HepG2 (cell line): ENCODE measurements around the gene RPS8. TPM values are rescaled to one million over a fixed set of nuclear protein-coding genes. Genes with fewer than 3 reads are reported as not detected.
"Not testable (repeated sequence)": the region's sequence is repeated elsewhere in the genome, so short reads cannot be mapped to it uniquely, and the experiment has no call there.

Source experiments
- ATAC-seq: fragments of 200-7000 bp; cut with Tn5 transposase; 3 replicates; pipeline ENCODE4 v1.9.1; 2020; ENCODE audit warnings: mild to moderate bottlenecking, moderate library complexity
- BruUV-seq: library from RNA; stranded (reverse); fragments of 400-500 nt; replicated peaks from 2 replicates; lab custom pipeline; 2021; lab: Mats Ljungman, UMichigan
- CTCF ChIA-PET: fragments of 300-600 bp; formaldehyde crosslinking; extraction: SDS; loops from one replicate; lab custom pipeline; 2021; ENCODE audit warnings: low total read pairs, inconsistent platforms, low intra/inter-chr PET ratio; lab: Yijun Ruan, JAX
- POLR2A ChIA-PET: fragments of 350-600 bp; sonication (Branson Sonifier 250); formaldehyde crosslinking; loops from one replicate; lab custom pipeline; 2020; ENCODE audit warnings: antibody characterized with exemption, inconsistent platforms; lab: Yijun Ruan, JAX
- DNase-seq: peaks from one replicate; pipeline ENCODE4 v3.0.0-alpha.2; 2015; ENCODE audit warnings: low spot score
- FAIRE-seq: peaks from 3 replicates; lab custom pipeline; 2011; peaks lifted over from hg19 to GRCh38; lab: Jason Lieb, UNC
- H2AFZ ChIP-seq: one replicate; pipeline ENCODE4 v1.6.1; 2011; ENCODE audit warnings: low read length, inconsistent platforms
- H3K27ac ChIP-seq: fragments of 300-600 bp; 3 replicates; pipeline ENCODE4 v1.8.0; 2011; ENCODE audit warnings: mixed run types, mild to moderate bottlenecking, mixed read lengths, low read length, inconsistent platforms; ENCODE audit not compliant: insufficient read depth; ENCODE audit errors: extremely low read length
- H3K27me3 ChIP-seq, 2 experiments: fragments of 200-600 bp in 1 of 2; 2 replicates in 1 of 2; 3 replicates in 1 of 2; pipeline versions ENCODE4 v1.6.0 to v1.8.0; 2011; ENCODE audit warnings: low read length in 2 of 2, mild to moderate bottlenecking in 2 of 2, moderate library complexity in 2 of 2, inconsistent platforms in 1 of 2; ENCODE audit not compliant: insufficient read depth in 2 of 2, control insufficient read depth in 1 of 2
- H3K36me3 ChIP-seq, 2 experiments: fragments of 200-600 bp in 1 of 2; replicated peaks in 1 of 2; 2 replicates in 1 of 2; 3 replicates in 1 of 2; pipeline versions ENCODE4 v1.5.1 to v1.8.0; 2011; ENCODE audit warnings: low read length in 2 of 2, inconsistent platforms in 1 of 2; ENCODE audit not compliant: insufficient read depth in 2 of 2, control insufficient read depth in 1 of 2
- H3K4me1 ChIP-seq: 2 replicates; pipeline ENCODE4 v1.5.1; 2012; ENCODE audit warnings: low read length, inconsistent platforms; ENCODE audit not compliant: insufficient read depth
- H3K4me2 ChIP-seq: 2 replicates; pipeline ENCODE4 v1.6.0; 2011; ENCODE audit warnings: low read depth, low read length, inconsistent platforms
- H3K4me3 ChIP-seq, 3 experiments: fragments of 200-600 bp in 1 of 3; sonication (generic), shearing (Covaris generic) in 1 of 3; replicated peaks in 1 of 3; 2 replicates each; pipeline ENCODE4 v1.5.1; 2011 to 2016; ENCODE audit warnings: low read length in 3 of 3, inconsistent platforms in 2 of 3, low read depth in 2 of 3, mild to moderate bottlenecking in 2 of 3, control low read depth in 1 of 3, mixed read lengths in 1 of 3; ENCODE audit not compliant: insufficient read depth in 1 of 3
- H3K79me2 ChIP-seq: one replicate; pipeline ENCODE4 v1.6.1; 2011; ENCODE audit warnings: low read length, inconsistent platforms; ENCODE audit not compliant: insufficient read depth
- H3K9ac ChIP-seq: 2 replicates; pipeline ENCODE4 v1.6.0; 2011; ENCODE audit warnings: mild to moderate bottlenecking, low read depth, low read length, inconsistent platforms; ENCODE audit not compliant: insufficient read depth
- H3K9me3 ChIP-seq: 2 replicates; pipeline ENCODE4 v1.5.1; 2012; ENCODE audit warnings: mild to moderate bottlenecking, low read length
- H4K20me1 ChIP-seq: 2 replicates; pipeline ENCODE4 v1.6.0; 2011; ENCODE audit warnings: inconsistent platforms, mild to moderate bottlenecking, low read length, moderate library complexity; ENCODE audit not compliant: insufficient read depth
- FOXP1 ChIP-seq, 2 experiments: fragments of 450-650 bp in 1 of 2; IDR thresholded peaks; 2 replicates each; pipeline ENCODE4 v1.6.1; 2017 to 2018; ENCODE audit warnings: antibody characterized with exemption in 1 of 2
- MYC ChIP-seq: sonication (generic); formaldehyde crosslinking; IDR thresholded peaks from 2 replicates; pipeline ENCODE4 v1.9.0; 2021; ENCODE audit warnings: missing genetic modification reagents, borderline replicate concordance
- ZBTB42 ChIP-seq: sonication (generic); formaldehyde crosslinking; IDR thresholded peaks from 2 replicates; pipeline ENCODE4 v1.5.0; 2020; ENCODE audit warnings: mild to moderate bottlenecking, missing genetic modification reagents
- ZNF770 ChIP-seq: sonication (generic); formaldehyde crosslinking; IDR thresholded peaks from 2 replicates; pipeline ENCODE4 v1.5.0; 2020; ENCODE audit warnings: mild to moderate bottlenecking, missing genetic modification reagents
- WGBS: methylation state at CpG from one replicate; pipeline ENCODE4 v1.1.6; 2017; ENCODE audit warnings: low lambda C conversion rate; 5-methylcytosine and 5-hydroxymethylcytosine counted together
- in situ Hi-C: cut with HindIII; loops from 2 replicates; pipeline ENCODE4 v1.10.0; 2017; ENCODE audit warnings: low pct_unique_long_range_greater_than_20kb; ENCODE audit not compliant: extremely low pct_ligation_motif_present
- intact Hi-C: fragments of 100-400 bp; cut with micrococcal nuclease; formaldehyde crosslinking; loops from one replicate; pipeline ENCODE4 v1.10.0; 2022; ENCODE audit not compliant: unreplicated experiment
- polyA plus RNA-seq, 8 experiments: library from polyadenylated mRNA; depleted of rRNA in 3 of 8; stranded (reverse) in 7 of 8; unstranded in 1 of 8; fragments of >200 nt; fragmentation: Illumina TruSeq in 4 of 8; extraction: Trizol in 4 of 8; gene quantifications; 2 replicates each; pipeline versions ENCODE4 v1.2.1 to v1.2.3, GENCODE V29; 2011 to 2016; ENCODE audit warnings: low read depth in 4 of 8, missing spikeins in 1 of 8, mixed read lengths in 1 of 8; ENCODE audit not compliant: insufficient read depth in 1 of 8
- total RNA-seq, 5 experiments: library from RNA; depleted of rRNA; stranded (reverse); fragments of >200 nt; fragmentation: Illumina TruSeq; extraction: Trizol; gene quantifications; 2 replicates each; pipeline ENCODE4 v1.2.3, GENCODE V29; 2016; ENCODE audit warnings: low read depth in 1 of 5

RPS8 gene
- total and polyA plus RNA-seq, 2 of the 13 experiments (the other 11 are each of a cell fraction or from before 2014, with no cell fraction given), result 2,628 to 2,822 TPM

DNA sequence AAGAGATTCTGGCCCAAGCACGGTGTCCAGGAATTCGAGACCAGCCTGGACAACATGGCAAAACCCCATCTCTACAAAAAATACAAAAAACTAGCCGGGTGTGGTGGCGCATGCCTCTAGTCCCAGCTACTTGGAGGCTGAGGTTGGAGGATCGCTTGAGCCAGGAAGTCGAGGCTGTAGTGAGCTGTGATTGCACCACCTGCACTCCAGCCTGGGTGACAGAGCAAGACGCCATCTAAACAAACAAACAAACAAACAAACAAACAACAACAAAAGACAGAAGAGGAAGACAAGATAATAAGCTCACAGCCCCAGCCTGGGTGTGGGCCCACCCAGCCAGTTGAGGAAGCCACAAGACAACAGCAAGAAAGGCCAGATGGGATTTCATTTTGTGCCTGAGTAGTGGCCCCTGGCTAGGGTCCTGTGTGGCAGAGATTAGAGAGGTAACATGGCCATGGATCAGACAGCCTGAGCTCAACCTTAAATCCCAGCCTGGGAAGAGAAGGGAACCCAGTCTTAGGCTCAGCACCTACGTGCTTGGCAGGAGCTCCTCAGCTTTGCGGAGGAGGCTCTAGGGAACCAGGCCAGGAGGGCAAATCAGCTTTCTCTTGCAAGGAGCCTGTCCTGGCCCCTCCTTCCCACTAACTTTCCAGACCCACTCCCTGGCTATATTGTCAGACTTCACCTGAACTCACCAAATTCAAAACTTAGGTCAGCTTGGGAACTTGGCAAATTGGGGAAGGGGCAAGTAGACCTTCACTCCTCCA is 17.6 kb downstream of the RPS8 start:
- Histone ChIP-seq H3K4me2 (no peak overlapping the region), H3K27me3 (peaks cover 0 to 9% of the 10 kb centered on the region in 2 experiments; a peak in 2 of 5 replicates)
- WGBS, result 46% methylated on average over 7 of the region's 9 CpGs

DNA sequence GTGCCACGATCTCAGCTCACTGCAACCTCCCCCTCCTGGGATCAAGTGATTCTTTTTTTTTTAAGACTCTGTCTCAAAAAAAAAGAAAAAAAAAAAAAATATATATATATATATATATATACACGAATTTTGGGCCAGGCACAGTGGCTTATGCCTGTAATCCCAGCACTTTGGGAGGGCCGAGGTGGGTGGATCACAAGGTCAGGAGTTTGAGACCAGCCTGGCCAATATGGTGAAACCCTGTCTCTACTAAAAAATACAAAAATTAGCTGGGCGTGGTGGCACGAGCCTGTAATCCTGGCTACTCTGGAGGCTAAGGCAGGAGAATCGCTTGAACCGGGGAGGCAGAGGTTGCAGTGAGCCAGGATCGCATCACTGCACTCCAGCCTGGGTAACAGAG is 22.5 kb downstream of the RPS8 start:
- H4K20me1 ChIP-seq, H3K4me2 ChIP-seq, intact Hi-C loops, DNase-seq, H3K27ac ChIP-seq, CTCF ChIA-PET, ATAC-seq, H3K9me3 ChIP-seq, in situ Hi-C loops, H3K36me3 ChIP-seq, H3K4me3 ChIP-seq, H3K27me3 ChIP-seq, H3K9ac ChIP-seq, BruUV-seq, H2AFZ ChIP-seq, FAIRE-seq: not testable (repeated sequence)
- Histone ChIP-seq H3K79me2 (peaks cover 17% of the 10 kb centered on the region), H3K4me1 (peaks cover 51% of the 10 kb centered on the region)
- POLR2A ChIA-PET, result interaction anchor here (1.5 to 6.7 kb wide), 3 partner anchors 11 to 23 kb away, joined by 4 to 237 read pairs (median 168); partner anchors contain the start of genes BTBD19, DYNLT4 and RPS8
- 58% methylated on average over 8 of the region's 8 CpGs for WGBS

More for the DNA sequence above, 17.6 kb downstream of the RPS8 start:
- 0 out of 2 replicates have a peak, but pooled peaks have one; percentile 7 for TF ChIP-seq FOXP1 (IDR thresholded peaks at IDR 0.05)
- TF ChIP-seq FOXP1 (CRISPR knock-in tag; IDR thresholded peaks at IDR 0.05), result no peak
- TF ChIP-seq MYC (CRISPR knock-in tag), result 0 out of 2 replicates have a peak, but pooled peaks have one; percentile 0
- no peak for TF ChIP-seq ZBTB42
- TF ChIP-seq ZNF770 (CRISPR knock-in tag), result peak; percentile 45; the same call in 1 of the 2 replicates
- CTCF ChIA-PET, result interaction anchor here (0.6 to 2.2 kb wide), 2 partner anchors 38 to 43 kb away, joined by 3 to 8 read pairs; no protein-coding TSS in a partner anchor
- FAIRE-seq (no peak), DNase-seq (no peak), ATAC-seq (peak; percentile 6; the same call in 1 of the 3 replicates)
- Histone ChIP-seq H3K9me3 (no peaks in the 10 kb centered on the region), H3K27ac (no peak overlapping the region), H3K36me3 (no peaks in the 10 kb centered on the region), H3K4me1 (peaks cover 32% of the 10 kb centered on the region), H3K4me3 (no peak overlapping the region), H3K9ac (no peak overlapping the region), H3K79me2 (no peaks in the 10 kb centered on the region), H4K20me1 (no peaks in the 10 kb centered on the region), H2AFZ (no peak overlapping the region)
- in situ Hi-C loops, result loop anchor here (5.0 kb wide), 1 partner anchor 34 kb away; no protein-coding TSS in a partner anchor
- intact Hi-C loops, result loop anchor here (2.0 kb wide), 2 partner anchors 16 to 34 kb away; partner anchors contain the start of gene BTBD19
- POLR2A ChIA-PET, result interaction anchor here (0.6 to 2.8 kb wide), 8 partner anchors 8 to 219 kb away, joined by 4 to 23 read pairs (median 6); partner anchors contain the start of genes BTBD19, DYNLT4, HECTD3 and RPS8
- no TSS peak for BruUV-seq
